KBM-7 (cell line): ENCODE data around the gene BANP.
"Not testable (repeated sequence)": the region's sequence is repeated elsewhere in the genome, so short reads cannot be mapped to it uniquely, and the experiment has no call there.

ENCODE experiments used
- DNase-seq: peaks from one replicate; pipeline ENCODE4 v3.0.0-alpha.2; 2015
- in situ Hi-C: fragments of 300-500 bp; cut with MboI; formaldehyde crosslinking; loops from 2 replicates; pipeline ENCODE4 v1.14.3; 2020; ENCODE audit warnings: low sequenced_read_pairs, low pct_unique_long_range_greater_than_20kb, mixed read lengths

The BANP gene

DNA sequence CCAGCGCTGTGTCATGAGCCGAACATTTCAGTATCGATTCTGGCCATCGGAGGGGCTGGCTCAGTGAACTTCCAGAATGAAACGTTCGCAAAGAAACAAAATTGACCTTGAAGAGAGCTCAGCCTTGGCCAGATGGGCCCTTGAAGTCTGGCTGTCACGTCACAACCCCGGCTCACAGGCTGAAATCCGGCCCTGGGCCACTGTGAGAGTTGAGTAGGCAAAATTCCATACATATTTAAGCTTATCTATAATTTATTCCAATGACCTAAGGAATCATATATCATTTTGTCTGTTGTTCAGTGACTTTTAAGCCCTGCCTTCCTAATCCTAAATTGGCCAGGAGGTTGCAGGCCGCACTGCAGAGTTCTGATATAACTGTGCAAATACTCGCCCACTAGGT, 170.2 kb downstream of the BANP start:
- in situ Hi-C loops = not testable (repeated sequence)

DNA sequence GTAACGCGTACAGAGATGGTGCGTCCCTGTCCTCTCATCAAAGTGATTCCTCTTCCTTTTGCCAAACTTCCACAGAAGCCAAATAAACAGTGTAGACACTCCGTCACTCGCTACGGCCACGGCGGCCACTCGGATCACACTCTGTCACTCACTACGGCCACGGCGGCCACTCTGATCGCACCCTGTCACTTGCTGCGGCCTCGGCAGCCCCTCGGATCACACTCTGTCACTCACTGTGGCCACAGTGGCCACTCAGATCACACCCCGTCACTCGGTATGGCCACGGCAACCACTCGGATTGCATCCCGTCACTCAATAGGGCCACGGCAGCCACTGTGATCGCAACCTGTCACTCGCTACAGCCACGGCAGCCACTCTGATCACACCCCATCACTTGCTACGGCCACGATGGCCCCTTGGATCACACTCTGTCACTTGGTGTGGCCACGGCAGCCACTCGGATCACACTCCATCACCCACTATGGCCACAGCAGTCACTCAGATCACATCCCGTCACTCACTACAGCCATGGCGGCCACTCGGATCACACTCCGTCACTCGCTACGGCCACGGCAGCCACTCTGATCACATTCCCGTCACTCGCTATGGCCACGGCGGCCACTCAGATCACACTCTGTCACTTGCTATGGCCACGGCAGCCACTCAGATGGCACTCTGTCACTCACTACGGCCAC, 170.8 kb downstream of the BANP start:
- in situ Hi-C loops = no loop called here
- no peak for DNase-seq

More for the DNA sequence above, 170.2 kb downstream of the BANP start:
- not testable (repeated sequence) for DNase-seq
